Fibroblast of the aortic adventitia (primary cell): ENCODE measurements around the gene MAP6. TPM values are rescaled to one million over a fixed set of nuclear protein-coding genes. Genes with fewer than 3 reads are reported as not detected.

Source experiments
- DNase-seq: peaks from one replicate; pipeline ENCODE4 v3.0.0-alpha.2; 2010; ENCODE audit warnings: low read depth
- H3K4me3 ChIP-seq: 2 replicates; pipeline ENCODE4 v1.5.1; 2011; ENCODE audit warnings: low read depth, mild to moderate bottlenecking, control low read depth, low read length, moderate library complexity
- total RNA-seq: library from RNA; depleted of rRNA; stranded (reverse); fragments of >200 nt; gene quantifications from 2 replicates; pipeline ENCODE4 v1.2.3, GENCODE V29; 2012; ENCODE audit warnings: low replicate concordance
- TF ChIP-seq, protein P1 (sequence below): IDR thresholded peaks from 2 replicates; pipeline ENCODE4 v1.5.1; 2011; ENCODE audit warnings: mild to moderate bottlenecking, low read length, control low read depth, inconsistent platforms; ENCODE audit not compliant: insufficient read depth

The MAP6 gene
- total RNA-seq, 1 donor: 10.0 TPM

DNA sequence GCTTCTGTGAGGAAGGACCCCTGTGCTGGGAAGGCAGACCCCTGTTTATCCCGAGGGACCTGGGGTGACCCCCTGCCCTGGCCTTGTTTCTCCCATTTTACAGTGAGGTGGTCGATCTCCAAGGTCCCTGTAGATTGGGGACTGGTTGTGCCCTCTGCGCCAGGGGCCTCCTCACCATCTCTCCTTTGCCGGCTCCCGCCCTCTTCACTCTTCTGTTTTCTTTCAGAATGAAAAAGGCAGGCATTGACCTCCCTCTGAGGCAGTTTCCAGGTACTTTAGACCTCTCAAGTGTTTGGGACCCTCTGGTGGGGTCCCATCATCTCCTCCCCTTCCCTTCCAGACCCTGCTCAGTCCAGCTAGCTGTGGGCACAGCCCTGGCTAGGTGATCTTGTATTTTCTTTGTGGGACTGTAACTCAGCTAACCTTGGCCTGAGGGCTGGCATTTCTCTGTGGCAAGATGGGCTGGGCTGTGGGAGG lies 105.3 kb downstream of the MAP6 start:
- DNase-seq: no peak
- peak overlapping the region; percentile 100 for H3K4me3 ChIP-seq

DNA sequence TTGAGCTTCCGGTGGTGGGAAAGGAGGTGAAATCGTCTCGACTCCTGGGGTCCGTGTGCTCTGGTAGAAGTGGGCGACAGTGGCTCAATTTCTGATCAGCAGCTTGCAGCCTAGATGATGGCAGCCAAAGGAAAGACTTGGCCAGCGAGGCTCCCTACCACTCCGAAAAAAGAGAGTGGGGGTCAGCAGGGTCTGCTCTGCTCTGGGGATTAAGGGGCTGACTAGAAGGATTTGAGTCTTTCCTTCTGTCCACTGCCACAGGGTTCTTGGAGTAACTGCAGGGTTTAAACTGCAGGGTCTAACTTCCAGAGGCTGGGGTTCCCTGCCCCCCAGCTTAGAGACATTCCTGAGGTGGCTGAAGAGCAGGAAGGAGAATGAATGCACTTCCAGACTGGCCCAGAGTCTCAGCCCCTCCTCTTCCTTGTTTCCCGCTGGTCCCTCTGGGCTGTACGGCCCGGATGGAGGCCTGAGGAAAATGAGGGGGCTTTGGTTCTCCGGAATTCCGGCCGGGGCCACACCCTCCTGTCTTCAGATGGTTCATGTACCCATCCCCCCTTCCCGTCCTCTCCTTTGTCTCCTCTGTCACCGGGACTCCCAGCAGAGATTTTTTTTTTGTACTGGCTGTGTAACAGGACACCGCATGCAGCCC lies 105.9 kb downstream of the MAP6 start:
- peak overlapping the region; percentile 100 for H3K4me3 ChIP-seq
- peak; percentile 53 for DNase-seq

More for the DNA sequence above, 105.3 kb downstream of the MAP6 start:
- TF ChIP-seq, protein P1, sequence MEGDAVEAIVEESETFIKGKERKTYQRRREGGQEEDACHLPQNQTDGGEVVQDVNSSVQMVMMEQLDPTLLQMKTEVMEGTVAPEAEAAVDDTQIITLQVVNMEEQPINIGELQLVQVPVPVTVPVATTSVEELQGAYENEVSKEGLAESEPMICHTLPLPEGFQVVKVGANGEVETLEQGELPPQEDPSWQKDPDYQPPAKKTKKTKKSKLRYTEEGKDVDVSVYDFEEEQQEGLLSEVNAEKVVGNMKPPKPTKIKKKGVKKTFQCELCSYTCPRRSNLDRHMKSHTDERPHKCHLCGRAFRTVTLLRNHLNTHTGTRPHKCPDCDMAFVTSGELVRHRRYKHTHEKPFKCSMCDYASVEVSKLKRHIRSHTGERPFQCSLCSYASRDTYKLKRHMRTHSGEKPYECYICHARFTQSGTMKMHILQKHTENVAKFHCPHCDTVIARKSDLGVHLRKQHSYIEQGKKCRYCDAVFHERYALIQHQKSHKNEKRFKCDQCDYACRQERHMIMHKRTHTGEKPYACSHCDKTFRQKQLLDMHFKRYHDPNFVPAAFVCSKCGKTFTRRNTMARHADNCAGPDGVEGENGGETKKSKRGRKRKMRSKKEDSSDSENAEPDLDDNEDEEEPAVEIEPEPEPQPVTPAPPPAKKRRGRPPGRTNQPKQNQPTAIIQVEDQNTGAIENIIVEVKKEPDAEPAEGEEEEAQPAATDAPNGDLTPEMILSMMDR: no peak

DNA sequence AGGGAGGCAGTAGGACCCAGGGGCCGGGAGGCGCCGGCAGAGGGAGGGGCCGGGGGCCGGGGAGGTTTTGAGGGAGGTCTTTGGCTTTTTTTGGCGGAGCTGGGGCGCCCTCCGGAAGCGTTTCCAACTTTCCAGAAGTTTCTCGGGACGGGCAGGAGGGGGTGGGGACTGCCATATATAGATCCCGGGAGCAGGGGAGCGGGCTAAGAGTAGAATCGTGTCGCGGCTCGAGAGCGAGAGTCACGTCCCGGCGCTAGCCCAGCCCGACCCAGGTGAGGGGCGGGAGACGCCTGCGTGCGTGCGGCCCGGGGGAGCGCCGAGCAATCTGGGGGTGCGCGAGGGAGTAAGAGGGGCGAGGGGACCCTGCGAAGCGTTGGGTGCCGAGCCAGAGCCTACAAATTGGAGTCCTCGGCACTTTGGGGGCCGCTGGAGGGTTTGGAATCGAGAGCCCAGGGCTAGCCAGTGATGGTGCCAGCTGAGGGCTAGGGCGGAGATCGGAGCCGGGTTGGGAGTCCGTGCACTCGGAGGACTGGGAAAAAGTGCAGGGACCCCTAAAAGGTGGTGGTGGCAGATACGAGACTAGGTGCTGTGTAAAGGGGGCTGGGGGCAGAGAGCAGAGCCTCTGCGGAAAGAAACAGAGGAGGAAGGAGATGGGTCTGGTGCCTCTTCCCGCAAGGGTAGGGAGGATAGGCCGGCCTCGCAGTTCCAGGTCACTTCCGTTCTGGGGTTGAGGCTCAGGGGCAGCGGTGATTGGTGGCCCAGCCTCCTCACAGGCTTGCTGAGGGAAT lies 106.6 kb downstream of the MAP6 start, which contains the start of gene SERPINH1:
SERPINH1 (plus strand) TSS at position 206 of the 788 bp plus-strand sequence. CDS start 4,097 bp downstream, outside the sequence.
- TF ChIP-seq, protein P1: no peak
- peak within 1 kb of the TSS; percentile 100 for H3K4me3 ChIP-seq
- DNase-seq: peak; percentile 94

More for the DNA sequence above, 105.9 kb downstream of the MAP6 start:
- TF ChIP-seq, protein P1: no peak

DNA sequence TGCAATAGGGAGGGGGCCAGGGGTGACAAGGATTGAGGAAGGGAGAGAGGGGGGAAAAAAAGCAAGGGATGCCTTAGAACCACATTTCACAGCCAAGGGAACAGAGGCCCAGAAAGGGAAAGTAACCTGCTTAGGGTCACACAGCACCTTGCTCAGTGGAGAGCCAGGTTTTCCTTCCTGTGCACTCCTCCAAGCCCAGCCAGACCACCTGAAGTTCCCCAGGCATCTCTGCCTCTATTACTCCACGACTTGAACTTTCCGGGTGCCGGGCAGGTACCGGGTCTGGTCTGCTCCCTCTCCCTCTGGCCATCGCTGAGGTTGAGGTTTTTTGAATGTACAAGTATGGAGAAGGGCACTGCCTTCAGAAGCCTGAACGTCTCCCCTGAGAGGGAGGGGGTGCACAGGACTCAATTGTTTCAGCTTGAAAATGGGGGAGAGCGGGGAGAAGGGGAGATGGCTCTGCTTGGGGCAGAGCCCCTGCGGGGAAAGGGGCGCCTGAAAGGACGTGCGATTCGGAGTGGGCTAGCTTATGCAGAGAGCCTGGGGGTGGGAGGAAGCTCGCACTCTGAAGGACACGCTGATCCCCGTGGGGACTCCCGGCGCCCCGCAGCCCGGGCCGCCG lies 107.3 kb downstream of the MAP6 start:
- DNase-seq: no peak
- TF ChIP-seq, protein P1: no peak
- peak overlapping the region; percentile 100 for H3K4me3 ChIP-seq

DNA sequence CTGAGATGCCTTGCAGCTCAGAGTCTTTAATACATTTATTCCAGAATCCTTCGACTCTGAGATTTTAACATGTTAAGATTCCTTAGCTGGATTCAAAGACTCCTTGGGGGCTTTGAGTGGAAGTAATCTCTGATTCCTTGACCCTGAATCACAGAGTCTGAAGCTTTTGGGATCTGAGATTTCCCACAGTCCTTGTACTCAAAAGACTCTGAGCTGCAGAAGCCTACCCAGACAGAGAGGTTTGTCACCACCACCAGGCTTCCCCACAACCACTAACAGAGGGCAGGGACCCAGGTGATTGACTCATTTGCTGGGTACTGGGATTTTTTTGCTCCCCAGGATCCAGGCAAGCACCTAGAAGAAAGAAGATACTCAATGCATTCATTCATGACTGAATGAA lies 108.2 kb downstream of the MAP6 start:
- H3K4me3 ChIP-seq: no peak overlapping the region
- DNase-seq: no peak
- TF ChIP-seq, protein P1: no peak

DNA sequence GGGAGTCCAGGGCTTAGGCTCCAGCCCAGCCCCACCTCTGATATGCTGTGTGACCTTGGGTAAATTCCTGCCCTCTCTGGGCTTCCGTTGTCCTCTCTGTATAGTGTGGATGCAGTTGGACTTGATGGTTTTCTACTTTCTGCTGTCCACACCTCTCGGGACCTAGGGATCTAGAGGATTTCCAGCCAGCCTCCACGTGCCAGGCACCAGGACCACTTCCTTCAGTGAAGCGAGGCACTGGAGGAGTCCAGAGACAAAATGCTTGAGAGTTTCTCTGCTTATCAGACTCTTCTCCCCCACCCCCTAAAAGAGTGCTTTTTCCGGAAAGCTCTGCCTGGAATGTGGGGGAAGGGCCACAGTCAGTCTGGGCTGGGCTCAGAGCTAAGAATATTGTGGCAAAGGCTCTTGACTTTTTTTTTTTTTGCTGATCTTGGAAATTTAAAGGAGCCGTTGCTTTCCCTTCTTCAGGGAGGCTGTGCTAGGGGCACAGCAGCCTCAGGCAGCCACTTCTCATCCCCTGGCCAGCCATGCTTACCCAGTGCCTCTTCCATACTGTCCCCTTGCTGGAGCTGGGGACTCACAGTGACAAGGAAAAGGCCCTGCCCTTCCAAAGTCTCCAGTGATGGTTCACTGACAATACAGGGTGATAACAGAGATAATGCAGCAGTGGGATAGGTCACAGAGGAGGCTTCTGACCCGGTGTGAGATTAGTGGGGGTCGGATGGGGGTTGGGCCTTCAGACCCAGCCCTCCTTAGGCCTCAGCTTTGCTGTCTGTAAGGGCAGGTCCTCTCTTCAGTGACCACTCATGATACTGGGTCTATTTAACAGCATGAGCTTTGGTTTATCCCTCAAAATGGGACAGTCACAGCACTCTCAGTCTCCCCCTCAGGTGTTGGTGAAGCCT lies 109.6 kb downstream of the MAP6 start:
- TF ChIP-seq, protein P1: no peak
- peak overlapping the region; percentile 52 for H3K4me3 ChIP-seq
- peak; percentile 93 for DNase-seq
